HG03045 (cell line): ENCODE measurements around the gene ACOT8.
"Not testable (repeated sequence)": the region's sequence is repeated elsewhere in the genome, so short reads cannot be mapped to it uniquely, and the experiment has no call there.

Experiments used
- ATAC-seq: cut with Tn5 transposase; IDR thresholded peaks from one replicate; pipeline ENCODE4 v1.9.1; 2021; ENCODE audit warnings: mild to moderate bottlenecking, moderate library complexity; ENCODE audit not compliant: unreplicated experiment

ACOT8 gene

DNA sequence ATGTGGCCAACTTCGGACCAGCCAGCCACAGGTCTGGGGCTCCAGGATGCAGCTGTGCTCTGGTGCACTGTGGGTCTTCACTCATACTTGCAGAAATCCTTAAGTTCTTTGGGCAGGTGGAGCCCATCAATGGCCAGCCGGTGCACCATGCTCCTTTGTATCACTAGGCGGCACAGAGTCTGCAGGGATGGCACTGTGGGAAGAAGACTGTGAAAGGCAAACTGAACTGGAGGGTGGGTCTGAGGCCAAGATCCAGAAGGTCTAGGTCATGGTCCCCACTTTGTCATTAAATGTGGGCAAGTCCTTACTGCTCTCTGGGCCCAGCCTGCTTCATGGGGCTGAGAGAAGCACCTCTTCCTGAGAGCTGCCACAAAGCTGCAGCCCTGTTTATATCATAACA, 31.5 kb upstream of the ACOT8 start:
- no peak for ATAC-seq

DNA sequence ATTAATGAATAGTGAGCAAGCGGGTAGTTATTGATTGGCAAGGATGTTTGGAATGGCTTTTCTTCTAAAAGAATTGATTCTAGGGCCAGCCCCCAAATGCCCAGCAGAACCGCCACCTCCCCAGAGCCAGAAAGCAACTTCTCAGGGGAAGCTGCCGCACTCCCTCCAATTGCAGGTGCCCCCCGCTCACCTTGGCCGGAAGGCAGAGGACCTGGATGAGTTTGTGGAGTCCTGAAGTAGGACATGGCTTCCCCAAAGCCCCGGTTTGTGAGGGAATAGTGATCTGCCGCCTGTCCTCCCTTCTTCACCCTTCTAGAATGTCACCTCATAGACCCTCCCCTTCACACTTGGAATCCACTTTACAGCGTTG, 30.1 kb upstream of the ACOT8 start, which contains the start of gene SPATA25:
Gene SPATA25, minus strand, starts transcription at position 277 of the 370 bp plus-strand sequence. Its CDS starts 32 bp downstream, at position 245.
- ATAC-seq: no peak

DNA sequence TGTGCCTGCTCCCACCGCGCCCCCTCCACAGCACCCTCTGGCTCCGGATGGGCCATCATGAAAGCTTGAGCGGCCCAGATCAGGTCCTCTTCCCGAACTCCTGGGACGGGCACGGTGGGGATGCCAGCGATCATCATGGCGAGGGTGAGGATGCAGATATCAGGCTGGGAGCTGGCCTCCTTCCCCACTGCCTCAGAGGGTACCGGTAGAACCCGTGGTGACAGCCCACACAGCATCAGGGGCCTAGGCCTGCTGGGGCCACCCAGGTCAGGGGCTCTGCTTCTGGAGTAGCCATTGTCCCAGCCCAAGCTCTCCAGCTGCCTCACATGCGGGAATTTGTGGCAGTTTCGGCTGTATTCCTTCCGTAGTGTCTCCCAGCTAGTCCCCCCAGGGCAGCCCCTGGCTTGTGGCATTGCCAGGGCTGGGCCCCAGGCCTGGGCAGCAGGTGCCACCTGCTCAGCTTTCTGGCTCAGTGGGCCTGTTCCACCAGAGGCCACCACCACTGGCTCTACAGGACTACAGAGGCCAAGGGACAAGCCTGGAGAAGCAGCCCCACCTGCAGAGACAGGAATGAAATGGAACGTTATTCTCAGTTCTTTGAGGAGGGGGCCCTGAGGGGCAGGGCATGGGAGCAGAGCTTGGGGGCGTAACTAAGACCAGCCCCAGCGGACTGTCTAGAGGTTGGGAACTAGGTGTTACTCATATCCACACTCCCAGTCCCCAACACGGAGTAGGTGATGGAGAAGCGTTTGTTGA, 29.6 kb upstream of the ACOT8 start:
- no peak for ATAC-seq

DNA sequence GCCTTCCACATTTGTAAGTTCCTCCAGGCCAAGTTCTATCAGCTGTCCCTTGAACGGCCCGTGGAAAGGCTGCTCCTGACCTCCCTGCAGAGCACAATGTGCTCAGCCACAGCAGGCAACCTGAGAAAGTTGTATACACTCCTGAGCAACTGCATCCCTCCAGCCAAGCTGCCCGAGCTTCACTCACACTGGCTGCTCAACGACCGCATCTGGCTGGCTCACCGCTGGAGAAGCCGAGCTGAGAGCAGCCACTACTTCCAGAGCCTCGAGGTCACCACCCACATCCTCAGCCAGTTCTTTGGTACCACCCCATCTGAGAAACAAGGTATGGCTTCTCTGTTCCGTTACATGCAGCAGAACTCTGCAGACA, 25.9 kb upstream of the ACOT8 start:
- ATAC-seq: no peak

DNA sequence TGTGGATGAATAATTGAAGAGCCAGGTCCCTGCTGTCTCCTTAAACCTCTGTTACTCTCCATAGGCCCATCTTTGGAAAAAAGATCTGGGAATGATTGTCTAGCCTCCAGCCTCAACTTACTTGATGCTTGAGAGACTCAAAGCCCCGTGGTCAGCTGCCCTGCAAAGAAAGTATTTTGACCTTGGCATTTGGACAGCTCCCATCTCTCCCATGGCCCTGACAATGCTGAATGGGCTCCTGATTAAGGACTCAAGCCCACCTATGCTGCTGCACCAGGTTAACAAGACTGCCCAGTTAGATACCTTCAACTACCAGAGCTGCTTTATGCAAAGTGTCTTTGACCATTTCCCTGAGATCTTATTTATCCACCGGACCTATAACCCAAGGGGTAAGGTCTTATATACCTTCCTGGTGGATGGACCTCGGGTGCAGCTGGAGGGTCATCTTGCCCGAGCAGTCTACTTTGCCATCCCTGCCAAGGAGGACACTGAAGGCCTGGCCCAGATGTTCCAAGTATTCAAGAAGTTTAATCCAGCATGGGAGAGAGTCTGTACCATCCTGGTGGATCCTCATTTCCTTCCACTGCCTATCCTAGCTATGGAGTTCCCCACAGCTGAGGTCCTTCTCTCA, 25.4 kb upstream of the ACOT8 start:
- ATAC-seq: no peak

DNA sequence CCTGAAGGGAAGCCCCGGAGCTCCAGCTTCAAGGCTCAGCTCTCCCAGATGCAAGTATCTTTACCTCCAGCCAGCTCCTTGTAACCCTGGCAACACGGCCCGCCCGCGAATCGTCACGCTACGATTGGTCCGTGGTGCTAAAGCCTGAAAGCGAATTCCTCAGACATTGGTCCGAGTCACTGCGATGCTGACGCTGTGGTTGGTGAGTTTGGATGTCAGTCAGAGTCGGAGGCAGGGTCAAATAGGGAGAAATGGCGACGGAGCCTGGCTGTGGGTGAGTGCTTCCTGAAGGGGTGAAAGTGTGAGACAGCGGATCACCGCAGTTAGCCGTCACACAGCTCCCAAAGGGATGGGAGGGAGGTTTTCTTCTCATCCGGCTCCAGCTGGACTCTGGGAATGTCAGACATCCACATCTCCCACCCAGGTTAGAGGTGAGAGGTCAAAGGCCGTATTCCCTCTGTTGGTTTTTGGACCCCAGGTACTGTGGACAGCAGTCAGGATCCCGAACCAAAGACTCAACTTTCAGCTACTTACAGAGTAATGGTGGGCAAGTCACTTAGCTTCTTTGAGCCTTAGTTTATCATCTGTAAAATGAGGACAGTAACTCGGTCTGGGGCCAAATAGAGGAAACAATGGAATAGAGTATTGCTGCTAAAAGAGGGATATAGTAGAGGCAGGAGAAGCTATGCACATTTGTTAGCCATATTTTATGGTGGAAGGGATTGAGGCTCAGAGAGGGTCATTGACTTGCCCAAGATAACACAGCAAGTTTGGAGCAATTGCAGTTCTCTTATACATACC, 24.0 kb upstream of the ACOT8 start, which contains the start of gene ZSWIM1:
Gene ZSWIM1, plus strand, starts transcription at position 240 of the 801 bp plus-strand sequence. CDS start 1,366 bp downstream, outside the sequence.
- ATAC-seq: peak; percentile 97

DNA sequence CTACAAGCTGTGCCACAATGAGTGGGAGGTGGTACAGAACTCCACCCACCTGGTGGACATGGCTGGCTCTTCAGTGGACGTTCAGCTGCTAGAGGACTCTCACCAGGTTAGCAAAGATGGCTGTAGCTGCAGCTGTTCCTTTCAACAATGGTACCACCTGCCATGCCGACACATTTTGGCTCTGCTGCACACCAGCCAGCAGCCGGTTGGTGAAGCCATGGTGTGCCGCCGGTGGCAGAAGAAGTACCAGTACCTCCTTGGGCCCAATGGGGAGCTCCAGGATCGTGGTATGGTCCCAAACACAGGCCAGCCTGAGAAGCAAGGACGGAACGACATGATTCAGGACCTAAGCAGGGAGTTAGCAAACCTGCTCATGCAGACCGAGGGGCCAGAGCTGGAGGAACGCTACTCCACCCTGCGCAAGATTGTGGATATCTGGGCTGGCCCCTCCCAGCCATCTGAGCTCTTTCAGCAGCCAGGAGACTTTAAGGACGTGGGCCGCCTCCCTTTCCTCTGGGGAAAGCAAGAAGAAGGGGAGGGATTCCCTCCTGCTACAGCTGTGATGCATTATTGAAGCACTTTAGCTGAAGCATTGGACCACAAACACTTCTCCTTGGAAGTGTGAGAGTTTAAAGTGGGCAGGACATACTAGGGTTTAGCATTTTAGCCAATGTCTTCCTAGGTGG, 21.0 kb upstream of the ACOT8 start:
- ATAC-seq: no peak

DNA sequence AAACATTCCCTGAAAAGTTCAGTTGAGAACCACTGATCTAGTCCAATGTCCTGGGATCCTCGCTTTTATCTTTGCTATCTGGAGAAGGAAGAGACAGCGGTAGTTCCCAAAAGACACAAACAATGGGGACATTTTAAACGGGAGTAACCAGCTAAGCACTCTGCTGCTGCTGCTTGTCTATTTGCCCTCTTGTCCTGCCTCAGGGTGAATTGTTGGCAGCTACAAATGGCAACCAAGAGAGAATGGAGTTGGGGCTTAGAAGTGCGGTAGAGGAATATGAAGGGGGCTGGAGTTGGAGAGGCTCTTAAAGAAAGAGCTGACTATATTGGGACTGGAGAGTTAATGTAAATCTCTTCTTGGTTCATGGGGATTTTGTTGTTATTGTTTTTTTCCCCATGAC, 17.4 kb upstream of the ACOT8 start:
- ATAC-seq: no peak

DNA sequence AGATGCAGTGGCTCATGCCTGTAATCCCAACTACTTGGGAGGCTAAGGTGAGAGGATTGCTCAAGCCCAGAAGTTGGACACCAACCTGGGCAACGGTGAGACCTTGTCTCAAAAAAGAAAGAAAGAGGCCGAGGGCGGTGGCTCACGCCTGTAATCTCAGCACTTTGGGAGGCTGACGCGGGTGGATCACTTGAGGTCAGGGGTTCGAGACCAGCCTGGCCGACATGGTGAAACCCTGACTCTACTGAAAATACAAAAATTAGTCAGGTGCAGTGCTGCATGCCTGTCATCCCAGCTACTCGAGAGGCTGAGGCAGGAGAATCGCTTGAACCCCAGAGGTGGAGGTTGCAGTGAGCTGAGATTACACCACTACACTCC, 16.9 kb upstream of the ACOT8 start:
- not testable (repeated sequence) for ATAC-seq

DNA sequence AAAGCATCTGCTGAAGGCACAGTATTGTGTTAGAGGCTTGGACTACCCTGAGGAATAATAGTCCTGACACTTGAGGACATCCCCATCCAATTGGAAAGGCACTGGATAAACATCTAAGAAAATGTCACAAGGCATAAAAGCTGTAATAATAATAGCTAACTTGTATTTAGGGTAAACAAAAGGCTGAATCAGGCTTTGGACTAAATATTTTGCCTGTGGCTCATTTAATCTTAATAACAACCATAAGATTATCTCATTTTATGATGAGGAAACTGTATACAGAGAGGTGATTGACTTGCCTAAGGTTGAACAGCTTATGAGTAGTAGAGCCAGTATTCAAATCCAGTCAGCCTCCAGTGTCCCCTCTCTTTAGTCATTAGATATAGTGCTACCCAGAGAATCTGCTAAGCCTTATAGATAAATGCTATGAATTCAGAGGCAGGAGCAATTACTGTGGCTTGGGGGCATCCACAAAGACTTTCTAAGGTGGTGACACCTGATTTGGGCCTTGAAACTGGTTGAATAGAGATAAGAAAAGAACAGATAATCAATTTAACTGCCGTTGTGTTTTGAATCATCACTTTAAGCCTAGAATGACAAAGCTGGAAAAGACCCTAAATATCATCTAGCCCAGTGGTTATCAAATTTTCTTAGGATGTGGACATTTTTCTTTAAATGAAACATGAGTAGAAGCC, 16.4 kb upstream of the ACOT8 start:
- ATAC-seq: no peak

DNA sequence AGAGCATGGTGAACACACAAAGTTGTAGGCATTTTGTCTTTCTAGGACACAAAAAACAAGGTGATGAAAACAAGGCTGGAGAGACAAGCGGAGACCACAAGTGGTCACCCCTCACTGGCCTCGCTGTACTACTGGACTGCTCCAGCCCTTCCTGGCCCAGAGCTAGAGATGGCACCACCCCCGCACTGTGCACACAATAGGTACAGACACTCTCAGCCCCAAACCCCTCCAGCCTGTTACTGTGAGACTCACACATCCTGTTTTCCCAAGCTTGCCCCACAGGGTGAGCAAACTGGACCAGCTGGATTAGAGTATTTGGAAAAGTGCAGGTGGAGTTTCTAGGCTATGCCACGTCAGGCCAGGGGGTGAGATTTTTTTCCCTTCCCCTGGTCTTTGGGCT, 15.4 kb upstream of the ACOT8 start:
- no peak for ATAC-seq

DNA sequence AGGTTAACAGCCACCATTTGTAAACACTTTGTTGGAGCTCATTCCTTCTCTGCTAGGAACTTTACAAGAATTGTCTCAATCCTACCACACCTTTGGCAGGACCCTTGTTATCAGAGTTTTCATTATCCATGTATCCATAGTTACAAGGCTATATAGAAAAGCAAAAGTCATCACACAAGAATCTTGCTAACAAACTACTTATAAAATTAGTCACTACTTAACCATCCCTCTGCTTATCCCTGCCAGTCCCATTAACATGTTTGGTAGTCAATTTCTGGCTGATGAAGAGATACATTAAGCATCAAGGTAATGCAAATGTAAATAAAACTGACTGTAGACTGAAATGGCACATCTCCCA, 10.6 kb upstream of the ACOT8 start:
- ATAC-seq: no peak

DNA sequence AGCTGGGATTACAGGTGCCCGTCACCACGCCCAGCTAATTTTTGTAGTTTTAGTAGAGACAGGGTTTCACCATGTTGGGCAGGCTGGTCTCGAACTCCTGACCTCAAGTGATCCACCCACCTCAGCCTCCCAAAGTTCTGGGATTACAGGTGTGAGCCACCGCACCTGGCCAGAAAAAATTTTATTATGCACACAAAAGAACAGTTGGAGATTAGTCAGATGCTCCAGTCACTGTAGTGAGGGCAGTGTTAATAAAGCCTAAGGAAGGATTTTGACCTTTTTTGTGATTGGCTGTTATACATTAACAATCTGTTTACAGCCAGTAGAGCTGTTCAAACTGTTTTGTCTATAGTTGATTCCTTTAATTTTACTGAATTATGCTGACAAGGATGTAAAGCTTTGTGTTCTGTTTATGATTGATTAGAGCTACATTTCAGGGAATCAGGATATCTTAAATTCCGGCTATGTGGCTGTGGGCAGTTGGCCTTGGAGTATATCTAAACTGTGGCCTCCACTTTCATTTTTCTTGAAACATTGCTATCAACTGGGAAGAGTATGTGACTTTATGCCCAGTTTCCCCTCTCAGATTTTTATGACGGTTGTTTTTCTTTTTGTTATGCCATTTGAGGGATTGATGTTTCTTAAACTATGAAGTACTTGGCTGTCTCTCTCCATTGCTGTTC, 10.1 kb upstream of the ACOT8 start:
- ATAC-seq: no peak

DNA sequence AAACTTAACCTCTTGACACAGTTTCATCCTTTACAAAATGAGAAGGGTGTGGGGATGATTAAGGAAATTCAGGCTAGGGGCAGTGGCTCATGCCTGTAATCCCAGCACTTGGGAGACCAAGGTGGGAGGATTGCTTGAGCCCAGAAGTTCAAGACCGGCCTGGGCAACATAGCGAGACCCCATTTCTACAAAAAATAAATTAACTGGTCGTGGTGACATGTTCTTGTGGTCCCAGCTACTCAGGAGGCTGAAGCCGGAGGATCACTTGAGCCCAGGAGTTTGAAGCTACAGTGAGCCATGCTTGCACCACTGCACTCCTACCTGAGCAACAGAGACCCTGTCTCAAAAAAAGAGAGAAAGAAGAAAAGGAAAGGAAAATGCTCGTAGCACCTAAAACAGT, 9.3 kb upstream of the ACOT8 start:
- ATAC-seq: no peak

DNA sequence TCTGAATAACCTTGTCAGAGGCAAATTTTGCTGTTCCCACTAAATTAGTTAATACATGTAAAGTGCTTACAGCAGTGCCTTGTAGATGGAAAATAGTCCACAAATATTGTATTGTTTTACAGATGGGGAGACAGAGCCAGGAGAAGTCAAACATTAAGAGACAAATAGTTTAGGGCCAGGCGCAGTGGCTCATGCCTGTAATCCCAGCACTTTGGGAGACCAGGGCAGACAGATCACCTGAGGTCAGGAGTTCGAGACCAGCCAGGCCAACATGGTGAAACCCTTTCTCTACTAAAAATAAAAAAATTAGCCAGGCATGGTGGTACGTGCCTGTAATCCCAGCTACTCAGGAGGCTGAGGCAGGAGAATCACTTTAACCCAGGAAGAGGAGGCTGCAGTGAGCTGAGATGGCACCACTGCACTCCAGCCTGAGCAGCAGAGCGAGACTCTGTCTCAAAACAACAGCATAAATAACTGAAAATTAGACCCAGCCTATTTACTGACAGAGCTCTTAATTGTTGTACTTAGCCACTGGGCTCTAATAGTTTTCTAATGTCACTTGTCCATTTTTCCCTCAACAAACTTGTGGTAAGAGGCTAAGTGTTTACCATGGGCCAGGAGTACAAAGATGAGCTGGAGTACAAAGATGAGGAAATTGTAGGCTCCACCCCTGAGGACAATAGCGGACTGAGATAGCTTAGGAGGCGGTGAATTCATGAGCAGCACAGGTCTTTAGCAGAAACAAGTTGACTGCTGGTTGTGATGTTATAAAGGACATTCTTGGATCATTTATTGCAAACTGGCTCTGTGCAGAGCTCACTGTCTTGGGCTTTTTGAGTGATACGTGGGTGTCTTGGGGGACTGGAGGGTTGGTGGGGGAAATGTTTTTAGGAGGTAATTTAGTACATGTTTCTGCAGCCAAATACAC, 6.6 kb upstream of the ACOT8 start:
- no peak for ATAC-seq

DNA sequence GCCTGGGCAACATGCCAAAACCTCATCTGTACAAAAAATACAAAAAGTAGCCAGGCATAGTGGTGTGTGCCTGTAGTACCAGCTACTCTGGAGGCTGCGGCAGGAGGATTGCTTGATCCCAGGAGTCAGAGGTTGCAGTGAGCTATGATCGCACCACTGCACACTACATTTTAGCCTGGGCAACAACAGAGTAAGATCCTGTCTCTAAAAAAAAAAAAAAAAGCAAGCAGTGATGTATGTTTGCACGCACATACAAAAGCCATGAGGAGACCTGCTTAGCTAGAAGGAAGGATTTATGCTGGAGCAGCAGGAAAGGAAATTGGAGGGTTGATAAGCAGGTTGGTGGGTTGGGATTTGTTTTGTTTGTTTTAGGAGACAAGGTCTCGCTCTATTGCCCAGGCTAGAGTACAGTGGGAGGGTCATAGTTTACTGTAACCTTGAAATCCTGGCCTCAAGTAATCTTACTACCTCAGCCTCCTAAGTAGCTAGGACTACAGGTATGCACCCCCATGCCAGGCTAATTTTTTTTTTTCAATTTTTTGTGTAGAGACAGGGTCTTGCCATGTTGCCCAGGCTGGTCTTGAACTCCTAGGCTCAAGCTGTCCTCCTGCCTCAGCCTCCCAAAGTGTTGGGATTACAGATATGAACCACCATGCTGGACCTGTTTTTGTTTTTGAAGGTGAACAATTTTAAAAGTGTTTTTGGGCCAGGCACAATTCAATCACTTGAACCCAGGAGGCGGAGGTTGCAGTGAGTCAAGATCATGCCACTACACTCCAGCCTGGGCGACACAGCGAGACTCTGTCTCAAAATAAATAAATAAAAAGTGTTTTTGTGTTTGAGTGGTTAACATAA, 4.3 kb upstream of the ACOT8 start:
- no peak for ATAC-seq

DNA sequence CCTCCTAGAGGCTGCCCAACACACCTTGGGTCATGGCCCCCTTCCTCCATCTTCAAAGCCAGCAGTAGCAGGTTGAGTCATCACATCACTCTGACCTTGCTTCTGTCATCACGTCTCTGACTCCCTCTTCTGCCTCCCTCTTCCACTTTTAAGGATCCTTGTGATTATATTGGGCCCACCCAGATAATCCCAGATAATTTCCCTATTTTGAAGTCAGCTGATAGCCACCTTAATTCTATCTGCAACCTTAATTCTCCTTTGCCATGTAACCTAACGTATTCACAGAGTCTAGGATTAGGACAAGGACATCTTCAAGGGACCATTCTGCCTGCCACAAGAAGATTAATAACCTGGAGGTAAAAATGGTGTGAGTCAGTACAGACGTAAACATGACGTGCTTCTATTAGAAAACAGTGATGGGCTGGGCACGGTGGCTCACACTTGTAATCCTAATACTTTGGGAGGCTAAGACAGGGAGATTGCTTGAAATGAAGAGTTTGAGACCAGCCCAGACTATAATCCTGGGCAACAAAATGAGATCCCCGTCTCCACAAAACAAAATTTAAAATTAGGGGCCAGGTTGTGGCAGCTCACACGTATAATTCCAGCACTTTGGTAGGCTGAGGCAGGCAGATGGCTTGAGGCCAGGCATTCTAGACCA, 3.5 kb upstream of the ACOT8 start:
- no peak for ATAC-seq

DNA sequence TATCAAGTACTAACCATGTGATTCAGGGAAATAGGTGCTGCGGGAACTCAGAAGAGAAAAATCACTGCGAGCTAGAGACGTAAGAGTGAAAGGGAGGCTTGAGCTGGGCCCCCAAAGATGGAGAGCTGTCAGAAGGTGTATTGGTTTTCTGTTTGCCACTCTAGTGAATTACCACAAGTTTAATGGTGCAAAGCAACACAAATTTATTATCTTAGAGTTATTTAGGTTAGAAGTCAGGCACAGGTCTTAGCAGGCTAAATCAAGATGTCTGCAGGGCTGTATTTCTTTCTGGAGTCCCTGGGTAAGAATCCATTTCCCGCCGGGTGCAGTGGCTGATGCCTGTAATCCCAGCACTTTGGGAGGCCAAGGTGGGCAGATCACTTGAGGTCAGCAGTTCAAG, 2.7 kb upstream of the ACOT8 start:
- ATAC-seq: no peak
